Stomach smooth muscle (tissue), 2 donors: ENCODE results near the gene ZNF444.
"Not testable (repeated sequence)": the region's sequence is repeated elsewhere in the genome, so short reads cannot be mapped to it uniquely, and the experiment has no call there.

ENCODE experiments used
- H3K27ac ChIP-seq: one replicate; pipeline ENCODE4 v1.7.0; 2013; ENCODE audit warnings: mild to moderate bottlenecking, low read length, inconsistent platforms
- H3K27me3 ChIP-seq, 2 donors: one replicate each; pipeline ENCODE4 v1.7.0; 2013; ENCODE audit warnings: low read length in 2 of 2; ENCODE audit not compliant: insufficient read depth in 2 of 2, control insufficient read depth in 1 of 2
- H3K36me3 ChIP-seq, 2 donors: one replicate each; pipeline ENCODE4 v1.7.0; 2013; ENCODE audit warnings: low read length in 2 of 2; ENCODE audit not compliant: control insufficient read depth in 2 of 2, insufficient read depth in 2 of 2
- H3K4me1 ChIP-seq: one replicate; pipeline ENCODE4 v1.7.0; 2013; ENCODE audit warnings: low read length; ENCODE audit not compliant: control insufficient read depth, insufficient read depth
- H3K4me3 ChIP-seq, 2 donors: one replicate each; pipeline ENCODE4 v1.7.0; 2013; ENCODE audit warnings: low read length in 2 of 2
- H3K9ac ChIP-seq, 2 donors: one replicate each; pipeline ENCODE4 v1.7.0; 2013; ENCODE audit warnings: low read length in 2 of 2, mild to moderate bottlenecking in 1 of 2
- H3K9me3 ChIP-seq, 2 donors: one replicate each; pipeline ENCODE4 v1.7.0; 2013; ENCODE audit warnings: low read length in 2 of 2; ENCODE audit not compliant: control insufficient read depth in 2 of 2
- donor health status: healthy.
- donor health status: Pancreatic carcinoma.

ZNF444 gene

GRCh38 chr19:56159622-56160271, 18.7 kb downstream of the ZNF444 start:
- peaks cover 13 to 30% of the 10 kb centered on the region in 2 donors for H3K36me3 ChIP-seq
- no peak overlapping the region for H3K27ac ChIP-seq
- no peak overlapping the region for H3K9ac ChIP-seq
- no peaks in the 10 kb centered on the region for H3K4me1 ChIP-seq
- H3K27me3 ChIP-seq, result no peaks in the 10 kb centered on the region
- H3K9me3 ChIP-seq, result no peaks in the 10 kb centered on the region
- H3K4me3 ChIP-seq, result no peak overlapping the region

- H3K36me3 ChIP-seq, result peaks cover 8 to 18% of the 10 kb centered on the region in 2 donors
- H3K27me3 ChIP-seq, result no peaks in the 10 kb centered on the region
Measured at GRCh38 chr19:56161534-56161933, 20.4 kb downstream of the ZNF444 start.

GRCh38 chr19:56162258-56162657, 21.2 kb downstream of the ZNF444 start:
- Histone ChIP-seq H3K9ac (no peak overlapping the region), H3K4me3 (no peak overlapping the region), H3K9me3 (no peaks in the 10 kb centered on the region), H3K36me3 (peaks cover 8 to 13% of the 10 kb centered on the region in 2 donors), H3K27ac (no peak overlapping the region), H3K27me3 (no peaks in the 10 kb centered on the region), H3K4me1 (no peaks in the 10 kb centered on the region)

More at GRCh38 chr19:56161534-56161933, 20.4 kb downstream of the ZNF444 start:
- Histone ChIP-seq H3K9me3 (no peaks in the 10 kb centered on the region), H3K27ac (no peak overlapping the region), H3K9ac (no peak overlapping the region), H3K4me1 (no peaks in the 10 kb centered on the region), H3K4me3 (no peak overlapping the region)

GRCh38 chr19:56163097-56163496, 22.0 kb downstream of the ZNF444 start:
- Histone ChIP-seq H3K9ac (no peak overlapping the region), H3K36me3 (peaks cover 8 to 10% of the 10 kb centered on the region in 2 donors), H3K4me3 (no peak overlapping the region), H3K9me3 (no peaks in the 10 kb centered on the region), H3K27me3 (no peaks in the 10 kb centered on the region), H3K4me1 (no peaks in the 10 kb centered on the region), H3K27ac (no peak overlapping the region)

GRCh38 chr19:56167064-56167578, 26.0 kb downstream of the ZNF444 start:
- no peak overlapping the region for H3K9ac ChIP-seq
- H3K4me1 ChIP-seq, result peaks cover 3% of the 10 kb centered on the region
- no peak overlapping the region for H3K27ac ChIP-seq
- H3K4me3 ChIP-seq, result no peak overlapping the region
- H3K27me3 ChIP-seq, result no peaks in the 10 kb centered on the region
- no peaks in the 10 kb centered on the region for H3K9me3 ChIP-seq
- peaks cover 0 to 2% of the 10 kb centered on the region in 2 donors for H3K36me3 ChIP-seq

GRCh38 chr19:56170261-56170660, 29.2 kb downstream of the ZNF444 start:
- Histone ChIP-seq H3K9me3 (no peaks in the 10 kb centered on the region), H3K36me3 (no peaks in the 10 kb centered on the region), H3K4me3 (no peak overlapping the region), H3K4me1 (peaks cover 3% of the 10 kb centered on the region), H3K27ac (no peak overlapping the region), H3K27me3 (peaks cover 4 to 6% of the 10 kb centered on the region in 2 donors), H3K9ac (no peak overlapping the region)

- H3K27ac ChIP-seq, result no peak overlapping the region
- no peak overlapping the region for H3K9ac ChIP-seq
- H3K27me3 ChIP-seq, result peaks cover 16 to 17% of the 10 kb centered on the region in 2 donors
- H3K4me3 ChIP-seq, result no peak overlapping the region
- H3K9me3 ChIP-seq, result no peaks in the 10 kb centered on the region
- no peaks in the 10 kb centered on the region for H3K36me3 ChIP-seq
- peaks cover 3% of the 10 kb centered on the region for H3K4me1 ChIP-seq
Measured at GRCh38 chr19:56174086-56174485, 33.0 kb downstream of the ZNF444 start.

- no peaks in the 10 kb centered on the region for H3K36me3 ChIP-seq
- peaks cover 16 to 17% of the 10 kb centered on the region in 2 donors for H3K27me3 ChIP-seq
- no peak overlapping the region for H3K9ac ChIP-seq
- H3K27ac ChIP-seq, result no peak overlapping the region
- no peak overlapping the region for H3K4me3 ChIP-seq
- peaks cover 3% of the 10 kb centered on the region for H3K4me1 ChIP-seq
- no peaks in the 10 kb centered on the region for H3K9me3 ChIP-seq
Measured at GRCh38 chr19:56174550-56174949, 33.5 kb downstream of the ZNF444 start.

GRCh38 chr19:56175861-56176307, 34.8 kb downstream of the ZNF444 start, which contains the start of gene GALP:
TSS of gene GALP (plus strand) at chr19:56176008. CDS start at chr19:56177109, 1,101 bp downstream.
- not testable (repeated sequence) for H3K4me3 ChIP-seq, H3K27ac ChIP-seq, H3K9me3 ChIP-seq, H3K36me3 ChIP-seq, H3K9ac ChIP-seq, H3K4me1 ChIP-seq
- H3K27me3 ChIP-seq, result peaks cover 16 to 17% of the 10 kb centered on the region in 2 donors

GRCh38 chr19:56176310-56176709, 35.2 kb downstream of the ZNF444 start:
- H3K9ac ChIP-seq, H3K27ac ChIP-seq: not testable (repeated sequence)

GRCh38 chr19:56176881-56177280, 35.8 kb downstream of the ZNF444 start:
- no peak overlapping the region for H3K4me3 ChIP-seq
- no peaks in the 10 kb centered on the region for H3K9me3 ChIP-seq
- peaks cover 2% of the 10 kb centered on the region for H3K4me1 ChIP-seq
- peaks cover 16 to 19% of the 10 kb centered on the region in 2 donors for H3K27me3 ChIP-seq
- H3K36me3 ChIP-seq, result no peaks in the 10 kb centered on the region
- no peak overlapping the region for H3K9ac ChIP-seq
- no peak overlapping the region for H3K27ac ChIP-seq

More at GRCh38 chr19:56176310-56176709, 35.2 kb downstream of the ZNF444 start:
- not testable (repeated sequence) for H3K36me3 ChIP-seq, H3K4me3 ChIP-seq, H3K4me1 ChIP-seq, H3K9me3 ChIP-seq
- peaks cover 16 to 17% of the 10 kb centered on the region in 2 donors for H3K27me3 ChIP-seq
